Stimulated activated CD8-positive, alpha-beta memory T cell treated with anti-CD3 and anti-CD28 coated beads, Interleukin-12 subunit alpha, Interleukin-12 subunit beta, amount 100 ng/mL, for 24 hours (primary cell): ENCODE results near the gene BAIAP2L1.

Source experiments
- DNase-seq: peaks from one replicate; pipeline ENCODE4 v3.0.0-alpha.2; 2020; ENCODE audit errors: extremely low read depth

The BAIAP2L1 gene

GRCh38 chr7:98294798-98295382 is 106.0 kb downstream of the BAIAP2L1 start:
- no peak for DNase-seq

- no peak for DNase-seq
These were observed 106.6 kb downstream of the BAIAP2L1 start for GRCh38 chr7:98294326-98294725.

GRCh38 chr7:98293746-98294145 is 107.1 kb downstream of the BAIAP2L1 start:
- DNase-seq, result no peak

- no peak for DNase-seq
These were observed 107.6 kb downstream of the BAIAP2L1 start for GRCh38 chr7:98293265-98293664.

GRCh38 chr7:98291717-98292116 is 109.2 kb downstream of the BAIAP2L1 start:
- DNase-seq, result no peak

GRCh38 chr7:98289333-98289875 is 111.5 kb downstream of the BAIAP2L1 start:
- DNase-seq, result no peak

- no peak for DNase-seq
These were observed 112.6 kb downstream of the BAIAP2L1 start for GRCh38 chr7:98288064-98288823.

- DNase-seq, result no peak
These were observed 113.4 kb downstream of the BAIAP2L1 start for GRCh38 chr7:98287486-98287959.

- no peak for DNase-seq
These were observed 114.0 kb downstream of the BAIAP2L1 start for GRCh38 chr7:98286701-98287485.

GRCh38 chr7:98286093-98286539 is 114.8 kb downstream of the BAIAP2L1 start:
- no peak for DNase-seq

- DNase-seq, result no peak
These were observed 115.5 kb downstream of the BAIAP2L1 start for GRCh38 chr7:98285157-98286092.

GRCh38 chr7:98284335-98285036 is 116.4 kb downstream of the BAIAP2L1 start:
- no peak for DNase-seq

- no peak for DNase-seq
These were observed 117.0 kb downstream of the BAIAP2L1 start for GRCh38 chr7:98283887-98284222.

- no peak for DNase-seq
These were observed 117.6 kb downstream of the BAIAP2L1 start for GRCh38 chr7:98283127-98283886.

GRCh38 chr7:98282703-98283102 is 118.2 kb downstream of the BAIAP2L1 start:
- DNase-seq, result no peak

GRCh38 chr7:98281757-98282606 is 118.9 kb downstream of the BAIAP2L1 start:
- DNase-seq, result no peak

GRCh38 chr7:98280791-98281756 is 119.8 kb downstream of the BAIAP2L1 start, which contains the start of gene BRI3:
TSS of gene BRI3 (plus strand) at chr7:98281686. CDS start at chr7:98281796, 110 bp downstream.
- DNase-seq, result peak; percentile 84

GRCh38 chr7:98280296-98280695 is 120.6 kb downstream of the BAIAP2L1 start:
- DNase-seq, result no peak
